Measurements from ENCODE around the gene FBP2. TPM values are rescaled to one million over a fixed set of nuclear protein-coding genes. Genes with fewer than 3 reads are reported as not detected.

The FBP2 gene
- total RNA-seq (2012; rRNA removed): not detected in 2 replicates
- not detected in 2 replicates for polyA plus RNA-seq (2012; rRNA removed)
- polyA plus RNA-seq (2012; cell fraction: cytosol; rRNA removed): not detected in 2 replicates
- polyA plus RNA-seq (2012; cell fraction: nucleus; rRNA removed; ENCODE audit: low replicate concordance): not detected in 2 replicates
- Bru-seq, nascent RNA: not detected
- BruChase-seq, experiment 1, labeled RNA remaining after a 6-hour chase: not detected
- BruChase-seq, experiment 2, labeled RNA remaining after a 2-hour chase: not detected
- long read RNA-seq: 0 reads

DNA sequence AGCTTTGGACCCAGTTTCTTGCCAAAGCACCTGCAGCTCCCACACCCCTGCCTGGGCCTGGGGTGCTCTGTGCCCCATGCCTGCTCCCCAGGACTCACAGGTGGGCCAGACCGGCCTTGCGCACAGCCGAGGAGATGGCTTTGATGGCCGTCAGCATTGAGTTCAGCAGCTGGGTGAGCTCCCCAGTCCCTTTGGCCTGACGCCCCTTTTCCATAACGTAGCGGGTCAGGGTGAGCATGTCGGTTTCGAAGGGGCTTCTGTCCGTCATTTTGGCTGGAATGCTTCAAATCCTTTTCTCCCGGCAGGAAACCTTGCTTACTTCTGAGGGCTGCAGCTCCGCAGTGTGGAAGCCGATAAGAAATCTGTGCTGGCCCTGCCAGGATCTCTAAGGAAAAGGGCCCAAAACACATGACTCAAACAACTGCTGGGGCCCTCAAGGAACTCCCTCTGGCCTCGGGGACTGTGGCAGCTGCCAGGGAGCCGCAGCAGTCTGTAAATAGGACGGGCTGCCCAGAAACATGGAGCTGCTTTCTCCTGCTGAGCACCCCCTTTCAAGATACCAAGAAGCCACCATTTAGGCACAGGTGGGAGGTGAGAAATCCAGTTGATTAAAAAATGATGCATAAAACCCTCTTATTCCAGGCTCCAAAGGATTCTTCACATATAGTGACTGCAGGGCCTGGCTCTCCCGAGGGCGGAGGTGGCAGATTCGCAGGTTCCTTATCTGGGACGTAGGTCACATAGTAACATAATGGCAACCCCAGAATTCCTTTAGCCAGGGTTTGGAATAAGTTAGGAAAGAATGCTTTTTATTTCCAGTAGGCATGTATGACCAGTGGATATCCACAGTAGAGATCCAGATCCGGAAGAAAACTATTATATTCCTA, at the start of gene FBP2:
TSS of gene FBP2 (minus strand) at position 366 of the 887 bp plus-strand sequence. CDS start at position 268, 98 bp downstream.
- H3K56ac ChIP-seq (ENCODE audit: extremely low read depth, insufficient read depth, low read length): no peak within 1 kb of the TSS
- H3K36me3 ChIP-seq (ENCODE audit: control insufficient read depth, insufficient read depth, low read length): no peaks in the 10 kb centered on the region
- dilution Hi-C loops (cut with HindIII; ENCODE audit: low sequenced_read_pairs, unreplicated experiment): no loop called here
- no peak within 1 kb of the TSS for H3K18ac ChIP-seq (ENCODE audit: low read depth, low read length)
- no peaks in the 10 kb centered on the region for H3K9me3 ChIP-seq (ENCODE audit: control insufficient read depth, insufficient read depth, low read length)
- H2AK9ac ChIP-seq (replicated peaks; ENCODE audit: low read depth, low read length, poor library complexity): no peak within 1 kb of the TSS
- no peak within 1 kb of the TSS for H2BK15ac ChIP-seq (ENCODE audit: low read depth, low read length)
- WGBS, 2 experiments (ENCODE audit: extremely low coverage in 2 of 2, insufficient read length in 1 of 2): 14% methylated on average over 2 of the region's 21 CpGs; no CpG with 5 or more reads in 1 of the 2 experiments
- H2AK5ac ChIP-seq (ENCODE audit: low read depth, low read length): no peak within 1 kb of the TSS
- H4K5ac ChIP-seq (ENCODE audit: low read depth, low read length): no peak within 1 kb of the TSS
- no peak within 1 kb of the TSS for H4K8ac ChIP-seq (ENCODE audit: low read depth in 2 of 2, low read length in 2 of 2)
- no peaks in the 10 kb centered on the region for H3K79me1 ChIP-seq (ENCODE audit: low read depth in 1 of 2, low read length in 2 of 2)
- no peak within 1 kb of the TSS for H3K4me3 ChIP-seq (ENCODE audit: insufficient read depth, low read depth, low read length)
- TF ChIP-seq RCOR1 (IDR thresholded peaks at IDR 0.05; ENCODE audit: insufficient replicate concordance, low read length) (no peak), POLR2A (IDR thresholded peaks at IDR 0.05; ENCODE audit: low read depth, low read length) (no peak), SMC3 (IDR thresholded peaks at IDR 0.05; ENCODE audit: low read depth, low read length) (no peak), FOS (IDR thresholded peaks at IDR 0.05; ENCODE audit: low read depth, low read length) (no peak)
- ChIA-PET CTCF (no interaction called here), POLR2A (ENCODE audit: unreplicated experiment) (no interaction called here)
- H3K4me1 ChIP-seq (ENCODE audit: control insufficient read depth, insufficient read depth, low read length): no peaks in the 10 kb centered on the region
- no peaks in the 10 kb centered on the region for H3K9me1 ChIP-seq (ENCODE audit: insufficient read depth, low read length)
- H2BK120ac ChIP-seq (ENCODE audit: low read depth, low read length): no peak within 1 kb of the TSS
- H3K14ac ChIP-seq (replicated peaks; ENCODE audit: low read depth, low read length): no peak within 1 kb of the TSS
- no peak within 1 kb of the TSS for H2BK5ac ChIP-seq (ENCODE audit: low read depth, low read length, poor library complexity, severe bottlenecking)
- ATAC-seq (ENCODE audit: low read depth): no peak
- DNase-seq: no peak
- no peak within 1 kb of the TSS for H3K23ac ChIP-seq (ENCODE audit: low read depth, low read length)
- intact Hi-C loops (cut with micrococcal nuclease): no loop called here
- in situ Hi-C loops (cut with MboI; ENCODE audit: low sequenced_read_pairs): no loop called here
- H4K91ac ChIP-seq (ENCODE audit: insufficient read depth, low read depth, low read length): no peak within 1 kb of the TSS
- no peak within 1 kb of the TSS for H3K27ac ChIP-seq (ENCODE audit: insufficient read depth, low read length)
- BruUV-seq (replicated peaks): no TSS peak
- no peak within 1 kb of the TSS for H2BK20ac ChIP-seq (ENCODE audit: low read depth, low read length)
- no peak within 1 kb of the TSS for H3K4ac ChIP-seq (ENCODE audit: low read depth, low read length)
- no peak within 1 kb of the TSS for H3K9ac ChIP-seq (ENCODE audit: low read depth, low read length)
- H2AFZ ChIP-seq (replicated peaks; ENCODE audit: low read length, poor library complexity): peak within 1 kb of the TSS; percentile 32
- H4K20me1 ChIP-seq (ENCODE audit: insufficient read depth, low read length): no peaks in the 10 kb centered on the region
- peaks cover 11% of the 10 kb centered on the region; the same call in 1 of the 2 replicates for H3K27me3 ChIP-seq (ENCODE audit: control insufficient read depth, insufficient read depth, low read length)
- no peak within 1 kb of the TSS for H3K4me2 ChIP-seq (ENCODE audit: low read depth, low read length)

Data from IMR-90 (cell line).